HepG2 (cell line): ENCODE results near the gene SSBP4. TPM values are rescaled to one million over a fixed set of nuclear protein-coding genes. Genes with fewer than 3 reads are reported as not detected.

Source experiments
- ATAC-seq: fragments of 200-7000 bp; cut with Tn5 transposase; 3 replicates; pipeline ENCODE4 v1.9.1; 2020; ENCODE audit warnings: mild to moderate bottlenecking, moderate library complexity
- BruUV-seq: library from RNA; stranded (reverse); fragments of 400-500 nt; replicated peaks from 2 replicates; lab custom pipeline; 2021; lab: Mats Ljungman, UMichigan
- CTCF ChIA-PET: fragments of 300-600 bp; formaldehyde crosslinking; extraction: SDS; loops from one replicate; lab custom pipeline; 2021; ENCODE audit warnings: low total read pairs, inconsistent platforms, low intra/inter-chr PET ratio; lab: Yijun Ruan, JAX
- POLR2A ChIA-PET: fragments of 350-600 bp; sonication (Branson Sonifier 250); formaldehyde crosslinking; loops from one replicate; lab custom pipeline; 2020; ENCODE audit warnings: antibody characterized with exemption, inconsistent platforms; lab: Yijun Ruan, JAX
- DNase-seq: peaks from one replicate; pipeline ENCODE4 v3.0.0-alpha.2; 2015; ENCODE audit warnings: low spot score
- FAIRE-seq: peaks from 3 replicates; lab custom pipeline; 2011; peaks lifted over from hg19 to GRCh38; lab: Jason Lieb, UNC
- H2AFZ ChIP-seq: one replicate; pipeline ENCODE4 v1.6.1; 2011; ENCODE audit warnings: low read length, inconsistent platforms
- H3K27ac ChIP-seq: fragments of 300-600 bp; 3 replicates; pipeline ENCODE4 v1.8.0; 2011; ENCODE audit warnings: mixed run types, mild to moderate bottlenecking, mixed read lengths, low read length, inconsistent platforms; ENCODE audit not compliant: insufficient read depth; ENCODE audit errors: extremely low read length
- H3K27me3 ChIP-seq, 2 experiments: fragments of 200-600 bp in 1 of 2; 2 replicates in 1 of 2; 3 replicates in 1 of 2; pipeline versions ENCODE4 v1.6.0 to v1.8.0; 2011; ENCODE audit warnings: low read length in 2 of 2, mild to moderate bottlenecking in 2 of 2, moderate library complexity in 2 of 2, inconsistent platforms in 1 of 2; ENCODE audit not compliant: insufficient read depth in 2 of 2, control insufficient read depth in 1 of 2
- H3K36me3 ChIP-seq, 2 experiments: fragments of 200-600 bp in 1 of 2; replicated peaks in 1 of 2; 2 replicates in 1 of 2; 3 replicates in 1 of 2; pipeline versions ENCODE4 v1.5.1 to v1.8.0; 2011; ENCODE audit warnings: low read length in 2 of 2, inconsistent platforms in 1 of 2; ENCODE audit not compliant: insufficient read depth in 2 of 2, control insufficient read depth in 1 of 2
- H3K4me1 ChIP-seq: 2 replicates; pipeline ENCODE4 v1.5.1; 2012; ENCODE audit warnings: low read length, inconsistent platforms; ENCODE audit not compliant: insufficient read depth
- H3K4me2 ChIP-seq: 2 replicates; pipeline ENCODE4 v1.6.0; 2011; ENCODE audit warnings: low read depth, low read length, inconsistent platforms
- H3K4me3 ChIP-seq, 3 experiments: fragments of 200-600 bp in 1 of 3; sonication (generic), shearing (Covaris generic) in 1 of 3; replicated peaks in 1 of 3; 2 replicates each; pipeline ENCODE4 v1.5.1; 2011 to 2016; ENCODE audit warnings: low read length in 3 of 3, inconsistent platforms in 2 of 3, low read depth in 2 of 3, mild to moderate bottlenecking in 2 of 3, control low read depth in 1 of 3, mixed read lengths in 1 of 3; ENCODE audit not compliant: insufficient read depth in 1 of 3
- H3K79me2 ChIP-seq: one replicate; pipeline ENCODE4 v1.6.1; 2011; ENCODE audit warnings: low read length, inconsistent platforms; ENCODE audit not compliant: insufficient read depth
- H3K9ac ChIP-seq: 2 replicates; pipeline ENCODE4 v1.6.0; 2011; ENCODE audit warnings: mild to moderate bottlenecking, low read depth, low read length, inconsistent platforms; ENCODE audit not compliant: insufficient read depth
- H3K9me3 ChIP-seq: 2 replicates; pipeline ENCODE4 v1.5.1; 2012; ENCODE audit warnings: mild to moderate bottlenecking, low read length
- H4K20me1 ChIP-seq: 2 replicates; pipeline ENCODE4 v1.6.0; 2011; ENCODE audit warnings: inconsistent platforms, mild to moderate bottlenecking, low read length, moderate library complexity; ENCODE audit not compliant: insufficient read depth
- GABPB1 ChIP-seq: IDR thresholded peaks from 2 replicates; pipeline ENCODE4 v1.6.1; 2016; ENCODE audit warnings: mild to moderate bottlenecking, missing genetic modification reagents, moderate library complexity, missing compliant biosample characterization
- HMG20B ChIP-seq: conservative IDR thresholded peaks from 2 replicates; pipeline ENCODE4 v1.6.1; 2016; ENCODE audit warnings: missing genetic modification reagents, missing compliant biosample characterization
- HNRNPUL1 ChIP-seq: fragments of 200-400 bp; formaldehyde crosslinking; IDR thresholded peaks from 2 replicates; pipeline ENCODE4 v1.6.1; 2017; ENCODE audit warnings: low read depth, mild to moderate bottlenecking, low read length, moderate library complexity
- MXD4 ChIP-seq: IDR thresholded peaks from 2 replicates; pipeline ENCODE4 v1.6.1; 2016; ENCODE audit warnings: mild to moderate bottlenecking, missing biosample characterization, missing genetic modification reagents
- NFYB ChIP-seq: sonication (generic); formaldehyde crosslinking; IDR thresholded peaks from 2 replicates; pipeline ENCODE4 v1.4.0; 2020; ENCODE audit warnings: missing genetic modification reagents
- ZBTB20 ChIP-seq: sonication (generic); formaldehyde crosslinking; IDR thresholded peaks from 2 replicates; pipeline ENCODE4 v1.8.1; 2023; ENCODE audit warnings: missing genetic modification reagents, low read depth, mild to moderate bottlenecking, borderline replicate concordance
- ZFX ChIP-seq: sonication (generic); formaldehyde crosslinking; IDR thresholded peaks from 2 replicates; pipeline ENCODE4 v1.4.0; 2020; ENCODE audit warnings: mild to moderate bottlenecking, low read depth, missing genetic modification reagents, moderate library complexity
- ZNF33B ChIP-seq: sonication (generic); formaldehyde crosslinking; IDR thresholded peaks from 2 replicates; pipeline ENCODE4 v1.5.1; 2020; ENCODE audit warnings: mild to moderate bottlenecking, missing genetic modification reagents
- ZNF598 ChIP-seq: sonication (generic); formaldehyde crosslinking; IDR thresholded peaks from 2 replicates; pipeline ENCODE4 v1.5.1; 2020; ENCODE audit warnings: mild to moderate bottlenecking, missing genetic modification reagents, borderline replicate concordance
- WGBS: methylation state at CpG from one replicate; pipeline ENCODE4 v1.1.6; 2017; ENCODE audit warnings: low lambda C conversion rate; 5-methylcytosine and 5-hydroxymethylcytosine counted together
- in situ Hi-C: cut with HindIII; loops from 2 replicates; pipeline ENCODE4 v1.10.0; 2017; ENCODE audit warnings: low pct_unique_long_range_greater_than_20kb; ENCODE audit not compliant: extremely low pct_ligation_motif_present
- intact Hi-C: fragments of 100-400 bp; cut with micrococcal nuclease; formaldehyde crosslinking; loops from one replicate; pipeline ENCODE4 v1.10.0; 2022; ENCODE audit not compliant: unreplicated experiment
- polyA plus RNA-seq, 8 experiments: library from polyadenylated mRNA; depleted of rRNA in 3 of 8; stranded (reverse) in 7 of 8; unstranded in 1 of 8; fragments of >200 nt; fragmentation: Illumina TruSeq in 4 of 8; extraction: Trizol in 4 of 8; gene quantifications; 2 replicates each; pipeline versions ENCODE4 v1.2.1 to v1.2.3, GENCODE V29; 2011 to 2016; ENCODE audit warnings: low read depth in 4 of 8, missing spikeins in 1 of 8, mixed read lengths in 1 of 8; ENCODE audit not compliant: insufficient read depth in 1 of 8
- total RNA-seq, 5 experiments: library from RNA; depleted of rRNA; stranded (reverse); fragments of >200 nt; fragmentation: Illumina TruSeq; extraction: Trizol; gene quantifications; 2 replicates each; pipeline ENCODE4 v1.2.3, GENCODE V29; 2016; ENCODE audit warnings: low read depth in 1 of 5
- TF ChIP-seq, protein P1 (sequence below): sonication (generic); formaldehyde crosslinking; IDR thresholded peaks from 2 replicates; pipeline ENCODE4 v1.4.0; 2020; ENCODE audit warnings: missing genetic modification reagents
- TF ChIP-seq, protein P2 (sequence below): sonication (generic); formaldehyde crosslinking; IDR thresholded peaks from 2 replicates; pipeline ENCODE4 v1.4.0; 2020; ENCODE audit warnings: missing genetic modification reagents
- TF ChIP-seq, protein P3 (sequence below): sonication (generic); formaldehyde crosslinking; IDR thresholded peaks from 2 replicates; pipeline ENCODE4 v1.5.1; 2020; ENCODE audit warnings: mild to moderate bottlenecking, missing genetic modification reagents, moderate library complexity
- TF ChIP-seq, protein P4 (sequence below): sonication (generic); formaldehyde crosslinking; IDR thresholded peaks from 2 replicates; pipeline ENCODE4 v1.4.0; 2020; ENCODE audit warnings: missing genetic modification reagents

Gene SSBP4
- total and polyA plus RNA-seq, 2 of the 13 experiments (the other 11 are each of a cell fraction or from before 2014, with no cell fraction given) = 20.8 to 39.5 TPM

DNA sequence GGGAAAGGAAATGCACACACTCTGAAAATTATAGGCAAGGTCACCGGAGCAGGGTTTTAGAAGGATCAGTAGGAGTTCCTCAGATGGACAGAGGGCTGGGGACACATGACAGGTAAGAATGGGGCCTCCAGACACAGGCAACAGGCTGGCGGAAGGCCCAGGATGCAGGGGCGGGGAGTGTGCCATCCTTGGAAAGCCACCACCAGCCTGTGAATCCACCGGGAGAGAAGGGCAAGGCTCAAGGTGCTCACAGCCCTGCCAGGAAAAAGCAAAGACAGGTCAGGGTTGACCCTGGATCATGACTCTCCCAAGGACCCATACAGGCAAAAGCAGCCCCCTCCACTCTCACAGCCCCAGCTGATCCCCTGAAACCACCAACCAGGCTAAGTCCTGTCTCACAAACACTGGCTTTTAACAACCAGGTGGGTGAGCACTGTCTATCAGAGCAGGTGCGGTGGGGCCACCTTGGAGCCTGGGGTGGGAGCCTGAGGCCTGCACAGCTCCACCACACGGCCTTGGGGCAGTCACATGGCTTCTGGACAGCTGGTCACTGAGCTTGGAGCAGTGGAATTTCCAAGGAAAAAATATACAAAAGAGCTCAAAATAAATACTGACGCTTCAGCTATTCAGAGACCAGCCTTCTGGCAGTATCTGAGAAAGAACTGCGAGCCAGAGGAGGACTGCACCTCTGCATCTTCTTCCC, 54.0 kb downstream of the SSBP4 start:
- in situ Hi-C loops (loop anchor here (10.0 kb wide), 2 partner anchors 52 to 202 kb away; partner anchors contain the start of gene ELL), intact Hi-C loops (no loop called here)
- peaks cover 17% of the 10 kb centered on the region; the same call in 1 of the 2 replicates for H4K20me1 ChIP-seq
- no peak overlapping the region for H3K4me2 ChIP-seq
- H3K9ac ChIP-seq = no peak overlapping the region
- CTCF ChIA-PET = no interaction called here
- H3K79me2 ChIP-seq = peaks cover 51% of the 10 kb centered on the region
- BruUV-seq = no TSS peak
- ATAC-seq = no peak
- H3K27ac ChIP-seq = no peak overlapping the region
- no peaks in the 10 kb centered on the region for H3K9me3 ChIP-seq
- H2AFZ ChIP-seq = no peak overlapping the region
- FAIRE-seq = no peak
- POLR2A ChIA-PET = interaction anchor here (1.3 kb wide), 1 partner anchor 84 kb away, joined by 5 read pairs; the partner anchor contains the start of gene KXD1
- no peaks in the 10 kb centered on the region for H3K27me3 ChIP-seq
- H3K4me1 ChIP-seq = peaks cover 82% of the 10 kb centered on the region
- DNase-seq = no peak
- H3K36me3 ChIP-seq = peaks cover 5 to 6% of the 10 kb centered on the region in 2 experiments; a peak in 2 of 5 replicates
- 79% methylated on average over 8 of the region's 8 CpGs for WGBS
- H3K4me3 ChIP-seq = no peak overlapping the region
- TF ChIP-seq GABPB1 (CRISPR knock-in tag) = no peak
- TF ChIP-seq, protein P1, sequence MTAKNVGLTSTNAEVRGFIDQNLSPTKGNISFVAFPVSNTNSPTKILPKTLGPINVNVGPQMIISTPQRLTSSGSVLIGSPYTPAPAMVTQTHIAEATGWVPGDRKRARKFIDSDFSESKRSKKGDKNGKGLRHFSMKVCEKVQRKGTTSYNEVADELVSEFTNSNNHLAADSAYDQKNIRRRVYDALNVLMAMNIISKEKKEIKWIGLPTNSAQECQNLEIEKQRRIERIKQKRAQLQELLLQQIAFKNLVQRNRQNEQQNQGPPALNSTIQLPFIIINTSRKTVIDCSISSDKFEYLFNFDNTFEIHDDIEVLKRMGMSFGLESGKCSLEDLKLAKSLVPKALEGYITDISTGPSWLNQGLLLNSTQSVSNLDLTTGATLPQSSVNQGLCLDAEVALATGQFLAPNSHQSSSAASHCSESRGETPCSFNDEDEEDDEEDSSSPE (CRISPR knock-in tag) = no peak
- no peak for TF ChIP-seq NFYB
- peak; percentile 30; the same call in 1 of the 2 replicates for TF ChIP-seq ZFX (CRISPR knock-in tag)
- no peak for TF ChIP-seq ZNF598 (CRISPR knock-in tag)
- TF ChIP-seq, protein P2, sequence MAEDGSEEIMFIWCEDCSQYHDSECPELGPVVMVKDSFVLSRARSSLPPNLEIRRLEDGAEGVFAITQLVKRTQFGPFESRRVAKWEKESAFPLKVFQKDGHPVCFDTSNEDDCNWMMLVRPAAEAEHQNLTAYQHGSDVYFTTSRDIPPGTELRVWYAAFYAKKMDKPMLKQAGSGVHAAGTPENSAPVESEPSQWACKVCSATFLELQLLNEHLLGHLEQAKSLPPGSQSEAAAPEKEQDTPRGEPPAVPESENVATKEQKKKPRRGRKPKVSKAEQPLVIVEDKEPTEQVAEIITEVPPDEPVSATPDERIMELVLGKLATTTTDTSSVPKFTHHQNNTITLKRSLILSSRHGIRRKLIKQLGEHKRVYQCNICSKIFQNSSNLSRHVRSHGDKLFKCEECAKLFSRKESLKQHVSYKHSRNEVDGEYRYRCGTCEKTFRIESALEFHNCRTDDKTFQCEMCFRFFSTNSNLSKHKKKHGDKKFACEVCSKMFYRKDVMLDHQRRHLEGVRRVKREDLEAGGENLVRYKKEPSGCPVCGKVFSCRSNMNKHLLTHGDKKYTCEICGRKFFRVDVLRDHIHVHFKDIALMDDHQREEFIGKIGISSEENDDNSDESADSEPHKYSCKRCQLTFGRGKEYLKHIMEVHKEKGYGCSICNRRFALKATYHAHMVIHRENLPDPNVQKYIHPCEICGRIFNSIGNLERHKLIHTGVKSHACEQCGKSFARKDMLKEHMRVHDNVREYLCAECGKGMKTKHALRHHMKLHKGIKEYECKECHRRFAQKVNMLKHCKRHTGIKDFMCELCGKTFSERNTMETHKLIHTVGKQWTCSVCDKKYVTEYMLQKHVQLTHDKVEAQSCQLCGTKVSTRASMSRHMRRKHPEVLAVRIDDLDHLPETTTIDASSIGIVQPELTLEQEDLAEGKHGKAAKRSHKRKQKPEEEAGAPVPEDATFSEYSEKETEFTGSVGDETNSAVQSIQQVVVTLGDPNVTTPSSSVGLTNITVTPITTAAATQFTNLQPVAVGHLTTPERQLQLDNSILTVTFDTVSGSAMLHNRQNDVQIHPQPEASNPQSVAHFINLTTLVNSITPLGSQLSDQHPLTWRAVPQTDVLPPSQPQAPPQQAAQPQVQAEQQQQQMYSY (CRISPR knock-in tag) = no peak
- TF ChIP-seq, protein P3, sequence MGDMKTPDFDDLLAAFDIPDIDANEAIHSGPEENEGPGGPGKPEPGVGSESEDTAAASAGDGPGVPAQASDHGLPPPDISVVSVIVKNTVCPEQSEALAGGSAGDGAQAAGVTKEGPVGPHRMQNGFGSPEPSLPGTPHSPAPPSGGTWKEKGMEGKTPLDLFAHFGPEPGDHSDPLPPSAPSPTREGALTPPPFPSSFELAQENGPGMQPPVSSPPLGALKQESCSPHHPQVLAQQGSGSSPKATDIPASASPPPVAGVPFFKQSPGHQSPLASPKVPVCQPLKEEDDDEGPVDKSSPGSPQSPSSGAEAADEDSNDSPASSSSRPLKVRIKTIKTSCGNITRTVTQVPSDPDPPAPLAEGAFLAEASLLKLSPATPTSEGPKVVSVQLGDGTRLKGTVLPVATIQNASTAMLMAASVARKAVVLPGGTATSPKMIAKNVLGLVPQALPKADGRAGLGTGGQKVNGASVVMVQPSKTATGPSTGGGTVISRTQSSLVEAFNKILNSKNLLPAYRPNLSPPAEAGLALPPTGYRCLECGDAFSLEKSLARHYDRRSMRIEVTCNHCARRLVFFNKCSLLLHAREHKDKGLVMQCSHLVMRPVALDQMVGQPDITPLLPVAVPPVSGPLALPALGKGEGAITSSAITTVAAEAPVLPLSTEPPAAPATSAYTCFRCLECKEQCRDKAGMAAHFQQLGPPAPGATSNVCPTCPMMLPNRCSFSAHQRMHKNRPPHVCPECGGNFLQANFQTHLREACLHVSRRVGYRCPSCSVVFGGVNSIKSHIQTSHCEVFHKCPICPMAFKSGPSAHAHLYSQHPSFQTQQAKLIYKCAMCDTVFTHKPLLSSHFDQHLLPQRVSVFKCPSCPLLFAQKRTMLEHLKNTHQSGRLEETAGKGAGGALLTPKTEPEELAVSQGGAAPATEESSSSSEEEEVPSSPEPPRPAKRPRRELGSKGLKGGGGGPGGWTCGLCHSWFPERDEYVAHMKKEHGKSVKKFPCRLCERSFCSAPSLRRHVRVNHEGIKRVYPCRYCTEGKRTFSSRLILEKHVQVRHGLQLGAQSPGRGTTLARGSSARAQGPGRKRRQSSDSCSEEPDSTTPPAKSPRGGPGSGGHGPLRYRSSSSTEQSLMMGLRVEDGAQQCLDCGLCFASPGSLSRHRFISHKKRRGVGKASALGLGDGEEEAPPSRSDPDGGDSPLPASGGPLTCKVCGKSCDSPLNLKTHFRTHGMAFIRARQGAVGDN (CRISPR knock-in tag) = peak; percentile 68
- TF ChIP-seq MXD4 (CRISPR knock-in tag) = no peak
- TF ChIP-seq, protein P4, sequence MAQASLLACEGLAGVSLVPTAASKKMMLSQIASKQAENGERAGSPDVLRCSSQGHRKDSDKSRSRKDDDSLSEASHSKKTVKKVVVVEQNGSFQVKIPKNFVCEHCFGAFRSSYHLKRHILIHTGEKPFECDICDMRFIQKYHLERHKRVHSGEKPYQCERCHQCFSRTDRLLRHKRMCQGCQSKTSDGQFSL (CRISPR knock-in tag) = no peak
- TF ChIP-seq ZBTB20 (CRISPR knock-in tag) = no peak
- TF ChIP-seq ZNF33B (CRISPR knock-in tag) = 0 out of 2 replicates have a peak, but pooled peaks have one; percentile 22
- TF ChIP-seq HNRNPUL1 = no peak
- no peak for TF ChIP-seq HMG20B (CRISPR knock-in tag)
